Hepatocyte (in vitro differentiated cells): ENCODE measurements around the gene CADPS2. TPM values are rescaled to one million over a fixed set of nuclear protein-coding genes. Genes with fewer than 3 reads are reported as not detected.

Source experiments
- DNase-seq: peaks from one replicate; pipeline ENCODE4 v3.0.0-alpha.2; 2016; ENCODE audit warnings: low spot score
- H2AFZ ChIP-seq: fragments of 200-600 bp; sonication (generic); 2 replicates; pipeline ENCODE4 v1.6.0; 2016; ENCODE audit warnings: antibody characterized with exemption, mild to moderate bottlenecking
- H3K27ac ChIP-seq: fragments of 200-600 bp; sonication (generic); 2 replicates; pipeline ENCODE4 v1.5.1; 2016; ENCODE audit warnings: mild to moderate bottlenecking
- H3K27me3 ChIP-seq: fragments of 200-600 bp; sonication (generic); 2 replicates; pipeline ENCODE4 v1.6.1; 2016
- H3K36me3 ChIP-seq: fragments of 200-600 bp; sonication (generic); replicated peaks from 2 replicates; pipeline ENCODE4 v1.5.1; 2016; ENCODE audit warnings: low read depth; ENCODE audit not compliant: insufficient read depth
- H3K4me1 ChIP-seq: fragments of 200-600 bp; sonication (generic); 2 replicates; pipeline ENCODE4 v1.5.1; 2016; ENCODE audit warnings: mild to moderate bottlenecking, moderate library complexity; ENCODE audit not compliant: insufficient read depth
- H3K4me2 ChIP-seq: fragments of 200-600 bp; sonication (generic); 2 replicates; pipeline ENCODE4 v1.6.0; 2016
- H3K4me3 ChIP-seq: fragments of 200-600 bp; sonication (generic); 2 replicates; pipeline ENCODE4 v1.5.1; 2016; ENCODE audit warnings: mild to moderate bottlenecking
- H3K79me2 ChIP-seq: fragments of 200-600 bp; sonication (generic); 2 replicates; pipeline ENCODE4 v1.6.0; 2017; ENCODE audit warnings: mild to moderate bottlenecking
- H3K9me2 ChIP-seq: fragments of 200-600 bp; sonication (generic); replicated peaks from 2 replicates; pipeline ENCODE4 v1.6.0; 2017; ENCODE audit warnings: mild to moderate bottlenecking; ENCODE audit not compliant: insufficient read depth
- H3K9me3 ChIP-seq: fragments of 200-600 bp; sonication (generic); 2 replicates; pipeline ENCODE4 v1.5.1; 2016; ENCODE audit warnings: low read depth, mild to moderate bottlenecking
- H4K20me1 ChIP-seq: fragments of 200-600 bp; sonication (generic); 2 replicates; pipeline ENCODE4 v1.6.0; 2016; ENCODE audit warnings: mild to moderate bottlenecking; ENCODE audit not compliant: insufficient read depth, poor library complexity, severe bottlenecking
- EZH2 ChIP-seq: fragments of 200-600 bp; sonication (generic); IDR thresholded peaks from 2 replicates; pipeline ENCODE4 v1.6.1; 2016; ENCODE audit warnings: antibody characterized with exemption, mild to moderate bottlenecking, borderline replicate concordance
- EZH2phosphoT487 ChIP-seq: fragments of 200-600 bp; sonication (generic); IDR thresholded peaks from one replicate; pipeline ENCODE4 v1.6.1; 2018; ENCODE audit warnings: antibody characterized with exemption, mild to moderate bottlenecking, low read depth, moderate library complexity; ENCODE audit not compliant: unreplicated experiment, severe bottlenecking
- WGBS: methylation state at CpG from one replicate; pipeline ENCODE4 v1.1.6; 2016; ENCODE audit warnings: low lambda C conversion rate; ENCODE audit errors: missing lambda C conversion rate; 5-methylcytosine and 5-hydroxymethylcytosine counted together
- polyA plus RNA-seq: library from polyadenylated mRNA; unstranded; fragments of >200 nt; fragmentation: Nextera tagmentation; extraction: Ambion mirVana; gene quantifications from 2 replicates; pipeline ENCODE4 v1.2.1, GENCODE V29; 2016
- total RNA-seq: library from RNA; depleted of rRNA; stranded (reverse); fragments of >200 nt; gene quantifications from 2 replicates; pipeline ENCODE4 v1.2.3, GENCODE V29; 2014
- TF ChIP-seq, protein P1 (sequence below): fragments of 200-600 bp; sonication (generic); IDR thresholded peaks from 2 replicates; pipeline ENCODE4 v1.5.1; 2016; ENCODE audit warnings: antibody characterized with exemption, mild to moderate bottlenecking; ENCODE audit not compliant: poor library complexity

CADPS2 gene
- total and polyA plus RNA-seq, 2 experiments from 2014 or later = 15.7 to 37.4 TPM

GRCh38 chr7:122299624-122300210, 586.5 kb downstream of the CADPS2 start:
- Histone ChIP-seq H3K36me3 (no peaks in the 10 kb centered on the region), H3K4me2 (peak overlapping the region; percentile 74), H3K27ac (no peak overlapping the region), H3K4me3 (no peak overlapping the region), H4K20me1 (no peaks in the 10 kb centered on the region), H2AFZ (peak overlapping the region; percentile 40), H3K9me3 (no peaks in the 10 kb centered on the region), H3K9me2 (no peaks in the 10 kb centered on the region), H3K79me2 (no peaks in the 10 kb centered on the region), H3K4me1 (peaks cover 11% of the 10 kb centered on the region), H3K27me3 (peaks cover 97% of the 10 kb centered on the region)
- 4% methylated on average over 30 of the region's 32 CpGs for WGBS
- TF ChIP-seq, protein P1, sequence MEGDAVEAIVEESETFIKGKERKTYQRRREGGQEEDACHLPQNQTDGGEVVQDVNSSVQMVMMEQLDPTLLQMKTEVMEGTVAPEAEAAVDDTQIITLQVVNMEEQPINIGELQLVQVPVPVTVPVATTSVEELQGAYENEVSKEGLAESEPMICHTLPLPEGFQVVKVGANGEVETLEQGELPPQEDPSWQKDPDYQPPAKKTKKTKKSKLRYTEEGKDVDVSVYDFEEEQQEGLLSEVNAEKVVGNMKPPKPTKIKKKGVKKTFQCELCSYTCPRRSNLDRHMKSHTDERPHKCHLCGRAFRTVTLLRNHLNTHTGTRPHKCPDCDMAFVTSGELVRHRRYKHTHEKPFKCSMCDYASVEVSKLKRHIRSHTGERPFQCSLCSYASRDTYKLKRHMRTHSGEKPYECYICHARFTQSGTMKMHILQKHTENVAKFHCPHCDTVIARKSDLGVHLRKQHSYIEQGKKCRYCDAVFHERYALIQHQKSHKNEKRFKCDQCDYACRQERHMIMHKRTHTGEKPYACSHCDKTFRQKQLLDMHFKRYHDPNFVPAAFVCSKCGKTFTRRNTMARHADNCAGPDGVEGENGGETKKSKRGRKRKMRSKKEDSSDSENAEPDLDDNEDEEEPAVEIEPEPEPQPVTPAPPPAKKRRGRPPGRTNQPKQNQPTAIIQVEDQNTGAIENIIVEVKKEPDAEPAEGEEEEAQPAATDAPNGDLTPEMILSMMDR = no peak
- peak; percentile 30 for TF ChIP-seq EZH2phosphoT487
- no peak for DNase-seq

DNA sequence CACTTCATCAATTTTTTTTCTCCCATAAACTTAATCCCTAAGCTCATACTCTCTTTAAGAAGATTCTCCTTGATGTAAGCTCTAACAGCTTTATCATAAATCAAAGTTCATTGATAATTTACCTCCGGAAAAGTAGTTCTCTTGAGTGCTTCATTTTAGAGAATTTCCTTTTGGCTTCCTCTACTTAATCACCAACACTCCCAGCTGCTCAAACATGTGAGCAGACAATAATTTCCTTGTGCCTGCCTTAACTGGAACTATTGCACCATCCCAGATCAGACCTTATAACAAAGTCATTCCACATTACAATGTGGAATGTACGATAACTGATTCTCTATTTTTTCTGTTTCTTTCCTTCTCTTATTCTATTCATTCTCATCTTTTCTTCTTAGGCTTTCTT, 587.6 kb downstream of the CADPS2 start:
- Histone ChIP-seq H3K4me2 (no peak overlapping the region), H3K9me2 (no peaks in the 10 kb centered on the region), H3K4me1 (peaks cover 7% of the 10 kb centered on the region), H2AFZ (no peak overlapping the region), H3K27me3 (peaks cover 91% of the 10 kb centered on the region), H4K20me1 (no peaks in the 10 kb centered on the region), H3K27ac (no peak overlapping the region), H3K79me2 (no peaks in the 10 kb centered on the region), H3K4me3 (no peak overlapping the region), H3K9me3 (no peaks in the 10 kb centered on the region), H3K36me3 (no peaks in the 10 kb centered on the region)
- DNase-seq = no peak
- TF ChIP-seq EZH2phosphoT487 = no peak
- TF ChIP-seq, protein P1 = no peak
- no peak for TF ChIP-seq EZH2
- WGBS = 77% methylated on average over 2 of the region's 2 CpGs

GRCh38 chr7:122298131-122298530, 588.1 kb downstream of the CADPS2 start:
- Histone ChIP-seq H3K27ac (no peak overlapping the region), H3K9me2 (no peaks in the 10 kb centered on the region), H3K4me2 (no peak overlapping the region), H3K27me3 (peaks cover 87% of the 10 kb centered on the region), H3K4me3 (no peak overlapping the region), H2AFZ (no peak overlapping the region), H3K36me3 (no peaks in the 10 kb centered on the region), H3K9me3 (no peaks in the 10 kb centered on the region), H4K20me1 (no peaks in the 10 kb centered on the region), H3K4me1 (peaks cover 7% of the 10 kb centered on the region), H3K79me2 (no peaks in the 10 kb centered on the region)
- no peak for DNase-seq
- 67% methylated on average over 2 of the region's 2 CpGs for WGBS
- TF ChIP-seq, protein P1 = no peak
- TF ChIP-seq EZH2 (no peak), EZH2phosphoT487 (no peak)
